ENCODE data around the gene CREB3. TPM values are rescaled to one million over a fixed set of nuclear protein-coding genes. Genes with fewer than 3 reads are reported as not detected.
A peak's percentile ranks its signal among the peaks of the same experiment; 100 is the strongest.

Gene CREB3
- total and polyA plus RNA-seq, 9 of the 15 experiments (the other 6 are each of a cell fraction or from before 2014, with no cell fraction given): 5.7 to 18.3 (median 14.9) TPM

DNA sequence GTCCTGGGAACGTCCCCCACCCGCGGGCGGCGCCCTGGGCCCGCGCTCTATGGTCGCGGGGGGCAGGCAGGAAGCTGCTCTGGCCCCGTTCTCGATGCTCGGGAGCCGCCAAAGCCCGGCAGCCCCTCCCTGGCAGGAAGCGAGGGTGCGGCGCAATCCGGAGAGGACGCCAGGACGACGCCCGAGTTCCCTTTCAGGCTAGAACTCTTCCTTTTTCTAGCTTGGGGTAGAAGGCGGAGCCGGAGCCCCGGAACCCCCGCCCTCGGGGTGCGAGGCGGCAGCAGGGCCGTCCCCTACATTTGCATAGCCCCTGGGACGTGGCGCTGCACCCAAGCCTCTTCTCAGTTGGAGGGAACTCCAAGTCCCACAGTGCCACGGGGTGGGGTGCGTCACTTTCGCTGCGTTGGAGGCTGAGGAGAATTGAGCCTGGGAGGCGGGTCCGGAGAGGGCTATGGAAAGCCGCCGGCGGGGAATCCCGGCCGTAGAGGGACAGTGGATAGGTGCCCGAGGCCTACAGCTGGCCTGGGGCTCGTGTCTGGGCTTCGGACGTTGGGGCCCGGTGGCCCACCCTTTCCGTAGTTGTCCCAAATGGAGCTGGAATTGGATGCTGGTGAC, at the start of gene CREB3, which contains the start of gene TLN1 (continued):
- TF ChIP-seq, protein P1, sequence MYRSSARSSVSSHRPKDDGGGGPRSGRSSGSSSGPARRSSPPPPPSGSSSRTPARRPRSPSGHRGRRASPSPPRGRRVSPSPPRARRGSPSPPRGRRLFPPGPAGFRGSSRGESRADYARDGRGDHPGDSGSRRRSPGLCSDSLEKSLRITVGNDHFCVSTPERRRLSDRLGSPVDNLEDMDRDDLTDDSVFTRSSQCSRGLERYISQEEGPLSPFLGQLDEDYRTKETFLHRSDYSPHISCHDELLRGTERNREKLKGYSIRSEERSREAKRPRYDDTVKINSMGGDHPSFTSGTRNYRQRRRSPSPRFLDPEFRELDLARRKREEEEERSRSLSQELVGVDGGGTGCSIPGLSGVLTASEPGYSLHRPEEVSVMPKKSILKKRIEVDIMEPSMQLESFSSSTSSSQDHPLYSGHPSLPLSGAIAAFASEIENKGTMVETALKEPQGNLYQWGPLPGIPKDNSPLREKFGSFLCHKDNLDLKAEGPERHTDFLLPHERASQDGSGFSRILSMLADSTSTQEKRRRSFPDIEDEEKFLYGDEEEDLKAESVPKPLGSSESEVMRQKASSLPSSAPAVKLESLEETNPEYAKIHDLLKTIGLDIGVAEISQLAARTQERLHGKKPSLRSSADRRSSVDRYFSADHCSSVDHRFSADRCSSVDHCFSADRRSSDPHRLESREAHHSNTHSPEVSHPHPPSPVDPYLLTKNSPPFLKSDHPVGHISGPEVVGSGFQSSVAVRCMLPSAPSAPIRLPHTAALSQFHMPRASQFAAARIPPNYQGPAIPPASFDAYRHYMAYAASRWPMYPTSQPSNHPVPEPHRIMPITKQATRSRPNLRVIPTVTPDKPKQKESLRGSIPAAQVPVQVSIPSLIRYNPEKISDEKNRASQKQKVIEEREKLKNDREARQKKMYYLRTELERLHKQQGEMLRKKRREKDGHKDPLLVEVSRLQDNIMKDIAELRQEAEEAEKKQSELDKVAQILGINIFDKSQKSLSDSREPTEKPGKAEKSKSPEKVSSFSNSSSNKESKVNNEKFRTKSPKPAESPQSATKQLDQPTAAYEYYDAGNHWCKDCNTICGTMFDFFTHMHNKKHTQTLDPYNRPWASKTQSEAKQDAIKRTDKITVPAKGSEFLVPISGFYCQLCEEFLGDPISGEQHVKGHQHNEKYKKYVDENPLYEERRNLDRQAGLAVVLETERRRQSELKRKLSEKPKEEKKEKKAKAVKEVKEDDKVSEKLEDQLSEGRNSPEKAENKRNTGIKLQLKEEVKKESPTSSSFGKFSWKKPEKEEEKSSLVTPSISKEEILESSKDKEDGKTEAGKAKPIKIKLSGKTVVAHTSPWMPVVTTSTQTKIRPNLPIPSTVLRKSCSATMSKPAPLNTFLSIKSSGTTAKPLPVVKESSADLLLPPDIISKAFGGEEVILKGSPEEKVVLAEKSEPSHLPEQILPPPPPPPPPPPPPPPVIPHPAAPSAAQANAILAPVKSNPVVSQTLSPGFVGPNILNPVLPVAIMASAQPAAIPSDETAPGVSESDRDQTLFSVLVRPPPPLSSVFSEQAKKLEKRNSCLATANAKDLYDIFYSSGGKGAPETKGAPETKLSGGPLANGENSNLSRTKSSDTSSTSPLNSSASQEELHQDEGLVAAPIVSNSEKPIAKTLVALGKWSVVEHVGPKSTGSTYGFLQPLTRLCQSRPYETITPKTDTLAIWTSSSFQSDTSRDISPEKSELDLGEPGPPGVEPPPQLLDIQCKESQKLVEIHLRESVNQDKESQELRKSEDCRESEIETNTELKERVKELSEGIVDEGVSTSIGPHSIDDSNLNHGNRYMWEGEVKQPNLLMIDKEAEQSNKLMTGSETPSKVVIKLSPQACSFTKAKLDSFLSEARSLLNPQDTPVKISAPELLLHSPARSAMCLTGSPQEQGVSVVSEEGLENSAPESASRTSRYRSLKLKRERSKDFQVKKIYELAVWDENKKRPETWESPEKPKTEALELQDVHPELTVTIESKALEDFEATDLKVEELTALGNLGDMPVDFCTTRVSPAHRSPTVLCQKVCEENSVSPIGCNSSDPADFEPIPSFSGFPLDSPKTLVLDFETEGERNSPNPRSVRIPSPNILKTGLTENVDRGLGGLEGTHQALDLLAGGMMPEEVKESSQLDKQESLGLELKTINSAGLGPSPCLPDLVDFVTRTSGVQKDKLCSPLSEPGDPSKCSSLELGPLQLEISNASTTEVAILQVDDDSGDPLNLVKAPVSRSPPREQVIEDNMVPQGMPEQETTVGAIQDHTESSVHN (IDR thresholded peaks at IDR 0.05; ENCODE audit: borderline replicate concordance in 1 of 2, low read depth in 1 of 2): no peak
- TF ChIP-seq POLR2H (tag; IDR thresholded peaks at IDR 0.05; ENCODE audit: low read depth): peak; percentile 42; the same call in 1 of the 2 replicates
- no peak; the same call in 1 of the 2 replicates for TF ChIP-seq SUPT5H (IDR thresholded peaks at IDR 0.05)
- peak; percentile 77 to 83 for TF ChIP-seq NRF1 (conservative IDR thresholded peaks at IDR 0.05 in 1 of 2, IDR thresholded peaks at IDR 0.05 in 1 of 2)
- TF ChIP-seq, protein P2, sequence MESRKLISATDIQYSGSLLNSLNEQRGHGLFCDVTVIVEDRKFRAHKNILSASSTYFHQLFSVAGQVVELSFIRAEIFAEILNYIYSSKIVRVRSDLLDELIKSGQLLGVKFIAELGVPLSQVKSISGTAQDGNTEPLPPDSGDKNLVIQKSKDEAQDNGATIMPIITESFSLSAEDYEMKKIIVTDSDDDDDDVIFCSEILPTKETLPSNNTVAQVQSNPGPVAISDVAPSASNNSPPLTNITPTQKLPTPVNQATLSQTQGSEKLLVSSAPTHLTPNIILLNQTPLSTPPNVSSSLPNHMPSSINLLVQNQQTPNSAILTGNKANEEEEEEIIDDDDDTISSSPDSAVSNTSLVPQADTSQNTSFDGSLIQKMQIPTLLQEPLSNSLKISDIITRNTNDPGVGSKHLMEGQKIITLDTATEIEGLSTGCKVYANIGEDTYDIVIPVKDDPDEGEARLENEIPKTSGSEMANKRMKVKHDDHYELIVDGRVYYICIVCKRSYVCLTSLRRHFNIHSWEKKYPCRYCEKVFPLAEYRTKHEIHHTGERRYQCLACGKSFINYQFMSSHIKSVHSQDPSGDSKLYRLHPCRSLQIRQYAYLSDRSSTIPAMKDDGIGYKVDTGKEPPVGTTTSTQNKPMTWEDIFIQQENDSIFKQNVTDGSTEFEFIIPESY (CRISPR knock-in tag; IDR thresholded peaks at IDR 0.05): 0 out of 2 replicates have a peak, but pooled peaks have one; percentile 12
- TF ChIP-seq HMGN3 (IDR thresholded peaks at IDR 0.05; ENCODE audit: borderline replicate concordance, extremely low read depth, insufficient read length, low read depth, low read length): peak; percentile 60
- TF ChIP-seq TEAD1 (CRISPR knock-in tag; IDR thresholded peaks at IDR 0.05): peak in 1 of 2 experiments; percentile 76; a peak in 2 of 4 replicates
- peak; percentile 99 for TF ChIP-seq GABPA (tag; conservative IDR thresholded peaks at IDR 0.05; ENCODE audit: low read depth)
- TF ChIP-seq, protein P3, sequence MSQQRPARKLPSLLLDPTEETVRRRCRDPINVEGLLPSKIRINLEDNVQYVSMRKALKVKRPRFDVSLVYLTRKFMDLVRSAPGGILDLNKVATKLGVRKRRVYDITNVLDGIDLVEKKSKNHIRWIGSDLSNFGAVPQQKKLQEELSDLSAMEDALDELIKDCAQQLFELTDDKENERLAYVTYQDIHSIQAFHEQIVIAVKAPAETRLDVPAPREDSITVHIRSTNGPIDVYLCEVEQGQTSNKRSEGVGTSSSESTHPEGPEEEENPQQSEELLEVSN (IDR thresholded peaks at IDR 0.05; ENCODE audit: borderline replicate concordance in 1 of 2, extremely low read depth in 1 of 2, insufficient read depth in 1 of 2, insufficient read length in 1 of 2, low read depth in 1 of 2, low read length in 1 of 2, poor library complexity in 1 of 2, severe bottlenecking in 1 of 2): peak in 1 of 2 experiments; percentile 2
- TF ChIP-seq ZSCAN32 (CRISPR knock-in tag; IDR thresholded peaks at IDR 0.05): no peak
- peak; percentile 90 for TF ChIP-seq CREB1 (IDR thresholded peaks at IDR 0.05)
- peak; percentile 87 for TF ChIP-seq CREB1 (CRISPR knock-in tag; IDR thresholded peaks at IDR 0.05)
